HepG2 (cell line): ENCODE measurements around the gene MPP3. TPM values are rescaled to one million over a fixed set of nuclear protein-coding genes. Genes with fewer than 3 reads are reported as not detected.

Experiments used
- RARA ChIP-seq: IDR thresholded peaks from 2 replicates; pipeline ENCODE4 v1.6.1; 2016; ENCODE audit warnings: missing genetic modification reagents, missing compliant biosample characterization
- REST ChIP-seq, 2 experiments: IDR thresholded peaks; 2 replicates each; pipeline ENCODE4 v1.6.1; 2011 to 2012; ENCODE audit warnings: low read length in 2 of 2, borderline replicate concordance in 1 of 2, low read depth in 1 of 2, mild to moderate bottlenecking in 1 of 2, moderate library complexity in 1 of 2
- ZBTB40 ChIP-seq, 2 experiments: fragments of 450-650 bp in 1 of 2; sonication (generic) in 1 of 2; formaldehyde crosslinking in 1 of 2; IDR thresholded peaks; 2 replicates each; pipeline versions ENCODE4 v1.6.1 to v1.8.0; 2016 to 2022; ENCODE audit warnings: antibody characterized with exemption in 1 of 2, mild to moderate bottlenecking in 1 of 2, missing genetic modification reagents in 1 of 2
- ZNF205 ChIP-seq: IDR thresholded peaks from 2 replicates; pipeline ENCODE4 v1.6.1; 2018; ENCODE audit warnings: missing biosample characterization, missing genetic modification reagents
- ZNF446 ChIP-seq: sonication (generic); formaldehyde crosslinking; IDR thresholded peaks from 2 replicates; pipeline ENCODE4 v1.5.0; 2020; ENCODE audit warnings: mild to moderate bottlenecking, missing genetic modification reagents
- ZNF556 ChIP-seq: sonication (generic); formaldehyde crosslinking; IDR thresholded peaks from 2 replicates; pipeline ENCODE4 v1.4.0; 2020; ENCODE audit warnings: mild to moderate bottlenecking, missing genetic modification reagents, borderline replicate concordance
- polyA plus RNA-seq, 8 experiments: library from polyadenylated mRNA; depleted of rRNA in 3 of 8; stranded (reverse) in 7 of 8; unstranded in 1 of 8; fragments of >200 nt; fragmentation: Illumina TruSeq in 4 of 8; extraction: Trizol in 4 of 8; gene quantifications; 2 replicates each; pipeline versions ENCODE4 v1.2.1 to v1.2.3, GENCODE V29; 2011 to 2016; ENCODE audit warnings: low read depth in 4 of 8, missing spikeins in 1 of 8, mixed read lengths in 1 of 8; ENCODE audit not compliant: insufficient read depth in 1 of 8
- total RNA-seq, 5 experiments: library from RNA; depleted of rRNA; stranded (reverse); fragments of >200 nt; fragmentation: Illumina TruSeq; extraction: Trizol; gene quantifications; 2 replicates each; pipeline ENCODE4 v1.2.3, GENCODE V29; 2016; ENCODE audit warnings: low read depth in 1 of 5

Gene MPP3
- total and polyA plus RNA-seq, 2 of the 13 experiments (the other 11 are each of a cell fraction or from before 2014, with no cell fraction given), result 0.91 to 1.8 TPM

DNA sequence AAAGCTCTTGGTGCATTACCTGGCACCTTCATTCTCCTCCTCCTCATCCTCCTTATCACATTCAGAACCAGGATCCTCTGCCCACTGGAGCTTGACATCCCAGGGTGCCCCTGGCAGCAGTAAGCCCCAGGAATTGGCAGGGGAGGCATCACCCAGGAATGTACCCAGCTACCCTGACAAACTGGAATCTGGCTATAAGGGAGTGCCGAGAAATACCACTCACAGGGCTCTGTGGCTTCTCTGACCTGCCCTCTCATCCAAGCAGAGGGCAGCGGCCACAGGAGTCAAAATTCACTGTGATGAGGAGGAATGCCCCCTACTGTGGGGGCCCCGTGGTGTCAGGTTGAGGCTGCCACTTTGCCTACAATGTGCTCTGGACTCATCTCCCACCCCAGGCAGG, 19.6 kb downstream of the MPP3 start (continued):
- TF ChIP-seq ZBTB40 (IDR thresholded peaks at IDR 0.05) (no peak), ZBTB40 (CRISPR knock-in tag; IDR thresholded peaks at IDR 0.05) (no peak), RARA (CRISPR knock-in tag) (no peak), ZNF556 (no peak), REST (IDR thresholded peaks at IDR 0.05; ENCODE audit: borderline replicate concordance in 1 of 2, low read depth in 1 of 2, low read length in 2 of 2) (no peak), ZNF446 (no peak), ZNF205 (CRISPR knock-in tag) (no peak)
